IMR-90 (cell line): ENCODE measurements around the gene SLX1B.
"Not testable (repeated sequence)": the region's sequence is repeated elsewhere in the genome, so short reads cannot be mapped to it uniquely, and the experiment has no call there.

ENCODE experiments used
- BHLHE40 ChIP-seq: fragments of 150-350 bp; IDR thresholded peaks from 2 replicates; pipeline ENCODE4 v1.6.1; 2016; ENCODE audit warnings: mild to moderate bottlenecking, low read depth, low read length
- CEBPB ChIP-seq: IDR thresholded peaks from 2 replicates; pipeline ENCODE4 v1.6.1; 2012; ENCODE audit warnings: low read depth, low read length, improper control_type of control experiment
- MAZ ChIP-seq: IDR thresholded peaks from 2 replicates; pipeline ENCODE4 v1.6.1; 2012; ENCODE audit warnings: low read depth, mild to moderate bottlenecking, low read length, improper control_type of control experiment, moderate library complexity, borderline replicate concordance
- MXI1 ChIP-seq: IDR thresholded peaks from 2 replicates; pipeline ENCODE4 v1.6.1; 2012; ENCODE audit warnings: low read depth, mild to moderate bottlenecking, low read length, moderate library complexity, borderline replicate concordance
- NFE2L2 ChIP-seq: fragments of 150-350 bp; IDR thresholded peaks from 2 replicates; pipeline ENCODE4 v1.6.1; 2016; ENCODE audit warnings: low read depth, mild to moderate bottlenecking, low read length
- POLR2A ChIP-seq: IDR thresholded peaks from 2 replicates; pipeline ENCODE4 v1.6.1; 2012; ENCODE audit warnings: mild to moderate bottlenecking, low read depth, low read length
- RAD21 ChIP-seq: IDR thresholded peaks from 2 replicates; pipeline ENCODE4 v1.6.1; 2012; ENCODE audit warnings: low read length, improper control_type of control experiment
- SMC3 ChIP-seq: fragments of 150-350 bp; IDR thresholded peaks from 2 replicates; pipeline ENCODE4 v1.6.1; 2016; ENCODE audit warnings: low read depth, mild to moderate bottlenecking, antibody characterized with exemption, low read length, moderate library complexity
- USF2 ChIP-seq: fragments of 150-350 bp; IDR thresholded peaks from 2 replicates; pipeline ENCODE4 v1.6.1; 2017; ENCODE audit warnings: mild to moderate bottlenecking, antibody characterized with exemption, low read length, low read depth
- TF ChIP-seq, protein P1 (sequence below): conservative IDR thresholded peaks from 2 replicates; pipeline ENCODE4 v1.5.1; 2012; ENCODE audit warnings: mild to moderate bottlenecking, low read depth, low read length, improper control_type of control experiment

DNA sequence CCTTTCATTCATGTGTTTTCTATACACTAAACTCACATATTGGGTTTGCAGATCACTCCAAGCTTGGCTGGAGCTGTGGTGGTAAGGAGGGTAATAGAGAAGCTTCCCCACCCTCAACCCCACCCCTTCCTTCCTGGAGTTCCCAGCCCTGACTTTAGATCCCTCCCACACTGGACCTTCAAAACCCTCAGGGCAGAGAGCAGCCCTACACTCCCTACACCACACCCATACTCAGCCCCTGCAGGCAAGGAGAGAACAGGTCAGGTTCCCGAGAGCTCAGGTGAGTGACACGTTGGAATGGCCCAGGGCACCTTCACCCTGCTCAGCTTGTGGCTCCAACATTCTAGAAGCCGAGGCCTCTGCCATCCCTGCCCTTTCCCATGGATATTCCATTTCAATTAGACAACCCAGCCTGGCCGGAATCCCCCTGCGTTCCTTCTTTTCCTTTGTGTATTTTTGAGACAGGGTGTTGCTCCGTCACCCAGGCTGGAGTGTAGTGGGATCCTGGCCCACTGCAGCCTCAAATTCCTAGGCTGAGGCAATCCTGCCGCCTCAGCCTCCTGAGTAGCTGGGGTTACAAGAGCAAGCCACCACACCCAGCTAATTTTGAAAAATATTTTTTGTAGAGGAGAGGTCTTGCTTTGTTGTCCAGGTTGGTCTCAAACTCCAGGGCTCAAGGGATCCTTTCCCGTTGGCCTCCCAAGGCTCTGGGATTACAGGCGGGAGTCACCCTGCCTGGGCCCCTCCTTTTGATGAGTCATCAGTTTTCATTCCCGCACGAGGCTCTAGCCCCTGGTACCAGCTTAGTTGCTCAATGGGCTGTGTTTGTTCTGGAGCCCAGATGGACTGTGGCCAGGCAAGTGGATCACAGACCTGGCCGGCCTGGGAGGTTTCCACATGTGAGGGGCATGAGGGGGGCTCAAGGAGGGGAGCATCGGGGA is 5.6 kb downstream of the SLX1B start, which contains the start of gene SULT1A4:
- not testable (repeated sequence) for TF ChIP-seq POLR2A, MXI1, SMC3, BHLHE40, CEBPB, USF2, MAZ, NFE2L2, RAD21
- TF ChIP-seq, protein P1, sequence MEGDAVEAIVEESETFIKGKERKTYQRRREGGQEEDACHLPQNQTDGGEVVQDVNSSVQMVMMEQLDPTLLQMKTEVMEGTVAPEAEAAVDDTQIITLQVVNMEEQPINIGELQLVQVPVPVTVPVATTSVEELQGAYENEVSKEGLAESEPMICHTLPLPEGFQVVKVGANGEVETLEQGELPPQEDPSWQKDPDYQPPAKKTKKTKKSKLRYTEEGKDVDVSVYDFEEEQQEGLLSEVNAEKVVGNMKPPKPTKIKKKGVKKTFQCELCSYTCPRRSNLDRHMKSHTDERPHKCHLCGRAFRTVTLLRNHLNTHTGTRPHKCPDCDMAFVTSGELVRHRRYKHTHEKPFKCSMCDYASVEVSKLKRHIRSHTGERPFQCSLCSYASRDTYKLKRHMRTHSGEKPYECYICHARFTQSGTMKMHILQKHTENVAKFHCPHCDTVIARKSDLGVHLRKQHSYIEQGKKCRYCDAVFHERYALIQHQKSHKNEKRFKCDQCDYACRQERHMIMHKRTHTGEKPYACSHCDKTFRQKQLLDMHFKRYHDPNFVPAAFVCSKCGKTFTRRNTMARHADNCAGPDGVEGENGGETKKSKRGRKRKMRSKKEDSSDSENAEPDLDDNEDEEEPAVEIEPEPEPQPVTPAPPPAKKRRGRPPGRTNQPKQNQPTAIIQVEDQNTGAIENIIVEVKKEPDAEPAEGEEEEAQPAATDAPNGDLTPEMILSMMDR, result not testable (repeated sequence)
